NCI-H2196 treated with DMSO at 0.1 percent for 48 hours (cell line): ENCODE results near the gene ETNK2.

Experiments used
- DNase-seq: peaks from one replicate; lab custom pipeline; 2025; ENCODE audit not compliant: unreplicated experiment; lab: John Stamatoyannopoulos, UW

The ETNK2 gene

GRCh38 chr1:204149635-204150565, 1.9 kb downstream of the ETNK2 start:
- DNase-seq, result no peak

DNA sequence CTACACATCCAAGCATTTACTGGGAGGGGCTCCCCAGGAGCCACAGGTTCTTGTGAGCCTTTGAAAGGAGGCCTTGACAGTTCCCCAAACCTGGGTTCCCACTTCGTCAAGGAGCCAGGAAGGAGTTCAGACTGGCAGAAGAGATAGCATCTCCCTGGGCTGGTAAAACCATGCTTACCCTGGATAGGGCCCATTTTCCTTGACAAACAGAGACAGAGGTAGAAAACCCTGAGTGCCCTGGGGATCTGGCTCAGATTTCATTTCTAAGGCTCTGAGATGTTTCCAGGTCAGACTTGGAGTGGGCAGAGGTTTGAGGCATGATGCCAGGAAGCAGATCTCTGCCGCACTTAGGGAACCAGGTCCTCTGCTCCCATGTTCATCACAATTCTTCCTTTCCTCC, 2.7 kb downstream of the ETNK2 start:
- DNase-seq, result no peak

DNA sequence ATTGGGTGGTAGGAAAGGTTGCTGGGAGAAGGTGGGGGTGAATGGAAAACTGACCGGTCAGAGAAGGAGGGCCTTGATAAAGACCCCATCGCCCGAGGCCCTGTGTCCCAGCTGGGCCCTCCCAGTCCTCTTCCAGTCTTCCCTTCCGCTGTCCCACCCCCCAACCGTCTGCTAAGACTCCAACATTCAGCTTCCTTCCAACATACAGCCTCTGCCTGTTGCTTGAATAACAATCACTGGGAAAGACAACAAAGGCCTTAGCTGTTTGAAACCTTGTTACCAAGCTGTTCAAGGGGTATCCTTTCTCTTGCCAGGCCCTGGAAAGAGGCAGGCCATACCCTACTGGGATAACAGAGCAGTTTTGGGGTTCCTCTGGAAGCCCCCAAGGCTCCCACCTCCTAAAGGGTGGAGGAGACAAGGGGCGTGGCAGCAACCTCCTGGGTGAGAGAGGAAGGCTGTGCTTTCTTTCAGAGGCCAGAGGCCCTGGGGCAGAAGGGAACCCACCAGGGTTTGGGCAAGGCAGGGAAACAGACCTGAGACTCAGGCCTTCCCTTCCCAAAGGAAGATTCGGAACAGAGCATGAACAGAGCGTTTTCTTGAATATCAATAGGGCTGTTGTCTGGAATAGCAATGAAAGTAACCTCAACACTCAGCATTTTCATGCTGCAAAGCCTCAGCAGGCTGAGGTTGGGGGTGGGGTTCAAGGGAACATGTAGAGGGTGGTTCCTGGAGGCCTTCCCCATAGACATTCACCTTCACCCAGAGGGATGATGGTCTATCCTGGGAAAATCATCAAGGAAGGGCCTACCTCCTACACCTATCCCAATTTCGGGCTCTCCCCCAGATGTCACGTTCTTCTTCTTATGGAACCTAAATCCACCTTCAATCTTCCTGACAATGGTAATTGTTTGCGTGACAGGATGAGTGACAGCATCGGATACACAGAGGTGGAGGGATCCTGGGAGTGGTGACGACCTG, 4.1 kb downstream of the ETNK2 start:
- no peak for DNase-seq

DNA sequence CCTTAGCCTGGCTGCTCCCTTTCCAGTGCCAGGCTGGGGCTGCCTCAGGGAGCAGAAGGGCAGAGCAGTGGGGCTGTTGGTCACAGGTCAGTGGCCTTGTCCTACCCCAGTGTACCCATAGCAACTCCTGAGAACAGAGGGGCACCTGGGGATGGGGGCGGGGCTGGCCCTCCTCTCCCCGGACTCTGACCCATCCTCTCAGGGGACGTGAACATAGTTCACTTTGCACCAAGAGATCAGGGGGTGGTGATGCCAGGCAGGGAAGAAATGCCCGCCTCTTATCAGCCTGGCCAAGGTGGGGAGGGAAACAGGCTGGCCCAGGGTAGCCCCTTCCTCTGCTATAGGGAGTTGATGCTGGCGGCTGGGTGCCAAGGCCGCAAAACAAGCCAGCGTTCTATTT, 4.9 kb downstream of the ETNK2 start:
- no peak for DNase-seq

GRCh38 chr1:204146309-204146708, 5.5 kb downstream of the ETNK2 start:
- no peak for DNase-seq

DNA sequence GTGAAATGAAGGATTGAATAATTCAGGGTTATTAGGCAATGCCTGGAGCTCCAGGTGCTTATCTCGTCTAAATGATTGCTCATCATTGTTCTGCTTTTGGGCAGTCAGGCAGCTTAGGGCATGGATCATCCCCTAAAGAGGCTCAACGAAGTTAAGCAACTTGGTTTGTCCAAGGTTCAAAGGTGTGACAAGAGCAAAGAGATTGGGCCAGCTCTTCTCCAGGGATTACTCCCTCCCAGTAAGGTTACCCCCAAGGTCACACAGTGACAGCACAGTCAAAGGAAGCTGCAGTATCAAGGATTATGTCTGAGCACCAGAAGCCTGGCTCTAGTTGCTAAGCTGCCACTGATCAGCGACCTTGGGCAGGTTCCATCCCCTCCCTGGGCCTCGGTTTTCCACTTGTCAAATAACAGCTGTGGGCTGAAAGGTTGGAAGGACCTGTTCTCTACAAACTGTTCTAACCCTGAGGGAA, 6.8 kb downstream of the ETNK2 start:
- DNase-seq, result no peak

DNA sequence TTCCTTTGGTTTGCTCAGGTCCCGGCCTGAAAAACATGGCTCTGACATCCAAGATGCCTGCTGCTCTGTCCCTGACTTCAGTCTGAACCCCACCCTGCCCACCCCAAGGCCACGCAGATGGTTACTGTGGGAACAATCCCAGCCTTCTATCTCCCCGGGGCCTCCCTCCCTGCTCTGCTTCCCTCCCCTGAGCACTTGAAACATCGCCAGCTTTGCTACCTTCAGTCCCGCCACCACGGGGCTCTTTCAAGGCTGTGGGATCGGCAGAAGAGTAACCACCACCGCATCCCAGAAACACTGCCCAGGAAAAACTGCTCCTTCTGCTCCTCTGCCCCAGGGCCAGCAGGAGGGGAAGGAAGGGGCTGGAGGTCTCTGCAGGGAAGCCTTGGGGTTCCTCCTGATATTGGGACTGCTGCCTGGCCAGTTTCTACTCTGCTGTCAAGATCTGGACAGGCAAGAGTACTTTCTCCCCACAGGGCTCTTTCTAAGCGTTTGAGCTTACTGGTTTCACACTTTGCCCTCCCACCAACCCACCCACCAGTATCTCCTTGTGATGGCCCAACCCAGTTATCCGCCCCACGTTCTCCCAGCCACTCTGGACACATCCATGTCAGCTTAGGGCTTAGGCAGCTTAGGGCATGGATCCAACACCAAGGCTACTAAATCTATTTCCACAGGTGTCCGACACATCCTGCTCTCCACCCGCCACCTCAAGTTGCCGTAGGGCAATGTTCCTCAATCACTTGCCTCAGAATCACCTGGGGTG, 8.4 kb downstream of the ETNK2 start:
- DNase-seq, result no peak

GRCh38 chr1:204142032-204142974, 9.5 kb downstream of the ETNK2 start:
- DNase-seq, result no peak

- DNase-seq, result no peak
Observed at GRCh38 chr1:204141131-204141530, 10.7 kb downstream of the ETNK2 start.

DNA sequence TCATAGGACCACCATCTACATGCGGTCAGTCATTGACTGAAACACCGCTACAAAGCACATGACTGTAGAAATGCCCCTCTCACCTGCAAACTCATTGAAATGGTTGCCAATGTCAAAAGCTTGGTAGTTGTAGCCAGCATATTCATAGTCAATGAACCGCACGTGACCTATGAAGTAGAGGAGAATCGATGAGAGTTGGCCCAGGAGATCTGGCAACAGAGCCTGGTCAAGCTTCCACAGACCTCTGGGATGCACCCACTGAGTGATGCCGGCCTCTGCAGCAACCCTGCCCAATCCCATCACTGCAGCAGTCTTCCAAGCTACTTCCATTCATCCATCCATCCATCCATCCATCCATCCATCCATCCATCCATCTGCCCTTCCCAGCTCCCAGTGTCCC, 11.9 kb downstream of the ETNK2 start:
- no peak for DNase-seq

- DNase-seq, result no peak
Observed at GRCh38 chr1:204139088-204139487, 12.8 kb downstream of the ETNK2 start.

- DNase-seq, result no peak
Observed at GRCh38 chr1:204136814-204137213, 15.0 kb downstream of the ETNK2 start.

- DNase-seq, result no peak
Observed at GRCh38 chr1:204134103-204134502, 17.7 kb downstream of the ETNK2 start.

DNA sequence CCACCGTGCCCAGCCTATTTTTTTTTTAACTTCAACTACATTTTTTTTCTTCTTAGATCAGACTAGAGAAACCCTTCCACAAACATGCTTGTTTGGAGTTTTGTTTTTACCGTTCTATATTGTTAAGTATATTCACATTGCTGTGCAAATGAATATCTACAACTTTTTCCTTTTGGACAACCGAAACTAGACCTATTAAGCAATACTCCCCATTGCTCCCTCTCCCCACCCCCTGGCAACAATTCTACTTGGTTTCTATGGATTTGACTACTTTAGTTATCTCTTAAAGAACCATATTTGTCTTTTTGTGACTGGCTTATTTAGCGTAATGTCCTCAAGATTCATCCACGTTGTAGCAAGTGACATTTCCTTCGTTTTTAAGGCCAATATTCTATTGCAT, 19.1 kb downstream of the ETNK2 start:
- no peak for DNase-seq

GRCh38 chr1:204131978-204132377, 19.9 kb downstream of the ETNK2 start:
- no peak for DNase-seq

GRCh38 chr1:204130981-204131892, 20.6 kb downstream of the ETNK2 start:
- no peak for DNase-seq

DNA sequence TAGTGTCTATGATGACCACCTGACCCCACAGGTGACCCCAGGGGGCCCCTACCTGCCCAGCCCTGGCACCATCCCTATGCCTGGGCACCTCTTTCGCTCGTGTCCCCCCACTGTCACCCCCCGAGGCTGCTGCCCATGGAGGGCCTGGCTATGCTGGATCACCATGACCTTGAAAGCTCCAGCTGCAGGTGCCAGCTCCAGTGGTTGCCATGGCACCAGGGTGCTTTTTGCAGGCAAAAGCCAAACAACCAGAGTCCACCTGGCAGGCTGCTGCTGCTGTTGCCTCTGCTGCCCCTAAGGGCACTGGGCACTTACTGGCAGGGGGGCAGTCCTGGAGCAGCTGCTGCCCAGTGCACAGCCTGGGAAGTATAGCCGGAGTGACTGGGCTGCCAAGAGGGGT, 21.7 kb downstream of the ETNK2 start:
- DNase-seq, result peak; percentile 65

DNA sequence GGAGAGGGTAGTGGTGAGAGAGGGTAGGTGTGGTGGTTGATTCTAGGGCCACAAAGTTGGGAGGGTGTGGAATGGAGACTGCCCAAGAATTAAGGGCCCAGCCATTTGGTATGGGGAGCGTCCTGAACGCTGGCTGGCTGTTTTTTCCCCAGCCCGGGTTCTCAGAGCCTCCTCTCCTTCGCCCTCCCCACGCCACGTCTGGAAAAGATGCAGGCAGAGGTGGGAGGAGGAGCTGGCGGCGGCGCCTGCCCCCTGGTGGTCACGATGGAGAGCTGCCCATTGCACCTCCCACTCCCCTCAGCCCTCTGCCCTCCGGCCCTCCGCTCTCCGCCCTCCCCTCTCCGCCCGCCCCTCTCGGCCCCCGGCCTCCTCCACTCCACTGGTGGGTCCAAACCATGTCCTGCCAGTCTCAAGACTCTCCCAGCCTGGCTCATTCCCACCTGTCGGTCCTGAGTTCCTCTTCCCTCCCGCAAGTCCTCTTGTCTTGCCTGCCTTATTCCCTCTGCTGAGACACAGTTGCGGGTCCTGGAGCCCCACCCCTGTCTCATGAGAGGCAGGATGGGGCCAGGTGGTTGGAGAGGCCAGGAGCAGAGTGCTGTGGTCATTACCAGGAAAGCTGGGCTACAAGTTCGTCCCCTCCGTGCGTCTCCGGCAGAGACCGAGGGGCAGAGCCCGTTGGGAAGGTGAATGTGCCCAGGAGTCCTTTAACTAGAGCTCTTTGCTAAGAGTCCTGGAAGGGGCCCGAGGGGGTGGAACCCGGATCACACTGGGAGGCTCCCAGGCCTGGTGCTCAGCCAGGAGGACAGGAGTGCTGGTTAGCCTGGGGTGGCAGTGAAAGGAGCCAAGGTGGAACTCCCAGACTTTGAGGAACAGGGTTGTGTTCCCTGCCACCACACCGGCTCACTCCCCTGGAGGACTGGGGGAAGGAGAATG, 22.6 kb downstream of the ETNK2 start:
- peak; percentile 61 for DNase-seq
